ENCODE measurements around the gene GEMIN5.
"Not testable (repeated sequence)": the region's sequence is repeated elsewhere in the genome, so short reads cannot be mapped to it uniquely, and the experiment has no call there.

Gene GEMIN5

DNA sequence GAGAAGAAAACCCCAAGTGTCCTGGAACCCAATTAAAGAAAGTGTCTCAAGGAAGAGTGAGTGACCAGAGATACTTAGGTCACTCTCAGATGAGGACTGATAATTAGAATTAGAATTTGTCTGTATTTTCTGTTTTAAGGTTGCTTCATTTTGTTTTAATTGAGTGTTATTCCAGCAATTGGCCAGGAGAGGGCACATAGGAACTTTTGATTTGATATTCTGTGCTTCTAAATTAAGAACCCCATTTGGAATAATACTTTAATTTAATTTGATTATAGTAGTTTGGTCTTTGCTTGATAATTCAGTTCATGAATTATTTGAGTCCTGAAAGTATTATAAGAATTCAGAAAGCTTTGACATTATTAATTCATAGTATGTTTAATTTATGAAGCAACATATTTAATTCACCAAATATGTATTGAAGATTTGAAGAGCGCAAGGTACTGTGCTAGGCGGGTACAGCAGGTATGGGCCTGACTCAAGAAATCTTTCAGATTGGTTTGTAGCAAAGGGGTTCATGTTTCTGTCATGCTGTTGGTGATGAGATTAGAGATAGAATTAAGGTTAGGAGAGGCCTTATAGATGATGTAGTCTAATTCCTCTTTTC lies 7.8 kb upstream of the GEMIN5 start:
- no peak for DNase-seq (ENCODE audit: extremely low read depth in 1 of 2, low read depth in 1 of 2)

GRCh38 chr5:154944716-154945115 lies 6.7 kb upstream of the GEMIN5 start:
- no peak for DNase-seq (ENCODE audit: extremely low read depth in 1 of 2, low read depth in 1 of 2)

GRCh38 chr5:154943527-154943926 lies 5.5 kb upstream of the GEMIN5 start:
- no peak for DNase-seq (ENCODE audit: extremely low read depth in 1 of 2, low read depth in 1 of 2)

DNA sequence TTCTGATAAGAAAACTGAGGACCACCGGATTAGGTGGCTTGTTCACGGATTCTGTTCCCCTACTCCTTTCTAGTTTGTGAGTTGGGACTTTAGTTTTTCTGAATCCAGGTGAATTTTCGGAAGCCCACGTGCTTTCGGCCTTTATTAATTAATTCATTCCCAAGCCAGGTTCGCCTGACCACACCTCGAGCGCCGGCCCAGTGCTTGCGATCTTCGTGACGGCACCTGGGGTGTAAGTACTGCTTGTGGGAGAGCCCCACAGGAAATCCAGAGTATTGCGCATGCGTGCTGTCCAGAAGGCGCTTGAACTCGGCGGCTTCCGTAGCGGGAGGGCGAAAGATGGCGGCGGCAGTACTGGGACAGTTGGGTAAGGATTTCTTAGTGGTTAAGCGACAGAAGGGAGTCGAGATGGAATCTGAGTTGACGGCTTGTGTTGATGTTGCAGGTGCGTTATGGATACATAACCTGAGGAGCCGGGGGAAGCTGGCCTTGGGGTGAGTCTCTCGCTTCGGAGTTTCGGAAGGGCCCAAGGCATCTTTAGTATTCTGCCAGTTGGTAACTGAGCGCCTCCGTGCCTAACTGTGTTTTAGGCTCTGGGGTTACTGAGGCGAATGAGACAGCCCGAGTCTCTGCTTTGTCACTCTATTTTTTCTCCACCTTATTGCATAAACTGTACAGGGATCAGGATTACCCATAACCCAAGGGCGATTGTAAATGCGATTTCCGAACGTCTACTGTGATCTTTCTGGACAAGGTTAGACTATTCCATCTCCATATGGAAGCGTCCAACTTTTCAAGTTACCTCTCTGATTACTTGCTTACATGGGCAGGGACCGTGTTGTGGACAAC lies 3.0 kb upstream of the GEMIN5 start, which contains the start of gene MRPL22:
Gene MRPL22, plus strand, starts transcription at position 302 of the 849 bp plus-strand sequence. Its CDS starts 38 bp downstream, at position 340.
- peak; percentile 81 to 91 for DNase-seq (ENCODE audit: extremely low read depth in 1 of 2, low read depth in 1 of 2)

DNA sequence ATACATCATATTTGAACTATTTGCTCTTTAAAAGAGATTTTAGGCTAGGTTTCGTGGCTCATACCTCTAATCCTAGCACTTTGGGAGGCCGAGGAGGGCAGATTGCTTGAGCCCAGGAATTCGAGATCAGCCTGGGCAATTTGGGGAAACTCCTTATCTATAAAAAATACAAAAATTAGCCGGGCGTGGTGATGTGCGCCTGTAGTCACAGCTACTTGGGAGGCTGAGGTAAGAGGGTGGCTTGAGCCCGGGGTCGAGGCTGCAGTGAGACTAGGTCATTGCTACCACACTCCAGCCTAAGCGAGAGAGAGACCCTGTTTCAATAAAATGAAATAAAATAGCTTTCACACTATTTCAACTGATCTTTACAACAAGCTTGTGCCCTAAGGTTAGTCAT lies 2.4 kb upstream of the GEMIN5 start:
- DNase-seq (ENCODE audit: extremely low read depth in 1 of 2, low read depth in 1 of 2) = no peak

- DNase-seq (ENCODE audit: extremely low read depth in 1 of 2, low read depth in 1 of 2) = not testable (repeated sequence)
These were observed 1.4 kb upstream of the GEMIN5 start for GRCh38 chr5:154939387-154939786.

GRCh38 chr5:154937186-154937717 lies 759 bp downstream of the GEMIN5 start:
- no peak for DNase-seq (ENCODE audit: extremely low read depth in 1 of 2, low read depth in 1 of 2)

DNA sequence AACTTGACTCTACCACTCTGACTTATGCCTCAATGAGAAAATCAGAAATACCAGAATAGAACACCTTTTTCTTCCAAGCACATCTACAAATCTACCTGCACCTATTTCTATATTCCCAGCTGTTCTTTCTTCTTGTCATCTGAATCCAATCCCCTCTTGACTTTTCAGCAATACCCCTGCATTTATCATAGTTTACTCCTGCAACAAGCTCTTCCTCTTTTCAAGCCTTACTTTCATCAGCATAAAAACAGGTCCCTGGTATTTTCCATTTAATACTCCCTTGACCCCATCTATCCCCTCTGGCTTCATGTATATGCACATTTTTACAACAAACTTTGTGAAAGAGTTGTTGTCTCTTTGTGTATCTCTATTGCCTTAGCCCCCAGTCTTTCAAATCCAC lies 3.1 kb downstream of the GEMIN5 start:
- DNase-seq (ENCODE audit: extremely low read depth in 1 of 2, low read depth in 1 of 2) = no peak

- DNase-seq (ENCODE audit: extremely low read depth in 1 of 2, low read depth in 1 of 2) = no peak
These were observed 4.5 kb downstream of the GEMIN5 start for GRCh38 chr5:154933537-154933936.

DNA sequence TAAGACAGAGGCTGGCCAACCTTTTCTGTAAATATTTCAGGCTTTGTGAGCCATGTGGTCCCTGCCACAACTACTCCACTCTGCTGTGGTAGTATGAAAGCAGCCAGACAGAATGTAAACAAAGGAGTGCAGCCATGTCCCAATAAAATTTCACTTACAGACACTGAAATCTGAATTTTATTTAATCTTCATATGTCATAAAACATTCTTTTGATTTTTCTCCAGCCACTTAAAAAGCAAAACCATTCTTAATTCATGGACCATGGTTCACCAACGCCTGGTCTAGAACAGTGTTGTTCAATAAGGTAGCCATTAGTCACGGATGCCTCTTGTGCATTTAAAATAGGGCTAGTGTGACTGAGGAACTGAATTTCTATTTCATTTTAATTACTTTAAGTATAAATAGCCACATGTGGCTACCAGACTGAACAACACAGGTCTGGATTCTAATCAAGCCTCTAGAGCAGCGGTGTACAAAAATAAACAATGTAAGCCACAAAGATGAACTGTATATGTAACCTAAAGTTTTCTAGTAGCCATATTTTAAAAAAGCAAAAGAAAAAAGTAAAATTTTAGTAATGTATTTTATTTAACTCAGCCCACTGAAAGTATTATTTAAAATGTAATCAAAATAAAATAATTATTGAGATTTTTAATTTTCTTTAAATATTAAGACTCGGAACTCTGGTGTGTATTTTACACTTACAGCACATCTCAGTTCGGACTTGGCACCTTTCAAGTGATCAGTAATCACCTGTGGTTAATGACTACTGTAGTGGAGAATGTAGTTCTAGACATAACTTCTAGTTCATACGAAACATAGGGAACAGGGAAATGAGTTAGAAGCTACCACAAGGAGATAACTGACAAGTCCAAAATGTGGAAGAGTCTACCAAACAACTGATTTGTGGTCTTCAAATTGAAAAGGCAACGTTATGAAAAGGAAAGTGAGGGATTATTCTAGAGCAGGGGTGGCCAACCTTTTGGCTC lies 14.3 kb downstream of the GEMIN5 start:
- DNase-seq (ENCODE audit: extremely low read depth in 1 of 2, low read depth in 1 of 2) = no peak

GRCh38 chr5:154917757-154918156 lies 20.3 kb downstream of the GEMIN5 start:
- no peak for DNase-seq (ENCODE audit: extremely low read depth in 1 of 2, low read depth in 1 of 2)

DNA sequence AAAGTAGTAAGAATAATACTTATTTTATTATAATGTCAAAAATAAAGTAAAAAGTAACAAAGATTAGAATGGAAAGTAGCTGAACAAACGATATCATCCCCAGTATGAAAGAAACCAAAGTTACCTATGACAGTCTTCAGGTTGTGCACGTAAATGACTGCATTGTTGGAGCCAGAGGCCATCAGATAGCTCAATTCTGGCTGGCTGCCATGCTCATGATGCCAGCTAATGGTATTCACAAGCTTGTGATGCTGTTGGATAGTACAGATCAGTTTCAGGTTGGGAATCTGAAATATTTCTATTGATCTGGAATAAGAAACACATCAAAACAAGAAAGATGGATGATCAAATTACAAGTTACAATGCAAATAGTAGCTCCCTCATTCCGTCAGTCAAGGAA lies 21.1 kb downstream of the GEMIN5 start:
- DNase-seq (ENCODE audit: extremely low read depth in 1 of 2, low read depth in 1 of 2) = no peak

- DNase-seq (ENCODE audit: extremely low read depth in 1 of 2, low read depth in 1 of 2) = not testable (repeated sequence)
These were observed 32.4 kb downstream of the GEMIN5 start for GRCh38 chr5:154905601-154906000.

- no peak for DNase-seq (ENCODE audit: extremely low read depth in 1 of 2, low read depth in 1 of 2)
These were observed 36.1 kb downstream of the GEMIN5 start for GRCh38 chr5:154901913-154902312.

- no peak for DNase-seq (ENCODE audit: extremely low read depth in 1 of 2, low read depth in 1 of 2)
These were observed 36.7 kb downstream of the GEMIN5 start for GRCh38 chr5:154901276-154901675.

DNA sequence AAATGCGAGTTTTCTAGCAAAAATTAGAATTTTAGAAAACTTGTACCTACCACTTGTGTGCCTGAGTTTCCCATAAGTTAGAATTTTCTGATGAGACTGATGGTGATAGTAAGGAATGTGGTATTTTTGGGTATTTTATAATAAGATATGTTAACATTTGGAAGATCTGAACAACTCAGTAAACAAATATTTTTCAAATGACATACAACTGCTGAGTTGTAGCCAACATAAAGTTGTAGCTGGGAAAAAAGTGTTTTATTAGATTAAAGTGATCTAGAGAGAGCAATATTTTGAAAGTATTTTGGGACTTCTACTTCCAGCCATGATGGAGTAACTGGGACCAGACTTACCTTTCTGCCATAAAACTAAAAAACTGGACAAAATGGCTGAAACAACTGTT lies 37.9 kb downstream of the GEMIN5 start:
- no peak for DNase-seq (ENCODE audit: extremely low read depth in 1 of 2, low read depth in 1 of 2)

DNA sequence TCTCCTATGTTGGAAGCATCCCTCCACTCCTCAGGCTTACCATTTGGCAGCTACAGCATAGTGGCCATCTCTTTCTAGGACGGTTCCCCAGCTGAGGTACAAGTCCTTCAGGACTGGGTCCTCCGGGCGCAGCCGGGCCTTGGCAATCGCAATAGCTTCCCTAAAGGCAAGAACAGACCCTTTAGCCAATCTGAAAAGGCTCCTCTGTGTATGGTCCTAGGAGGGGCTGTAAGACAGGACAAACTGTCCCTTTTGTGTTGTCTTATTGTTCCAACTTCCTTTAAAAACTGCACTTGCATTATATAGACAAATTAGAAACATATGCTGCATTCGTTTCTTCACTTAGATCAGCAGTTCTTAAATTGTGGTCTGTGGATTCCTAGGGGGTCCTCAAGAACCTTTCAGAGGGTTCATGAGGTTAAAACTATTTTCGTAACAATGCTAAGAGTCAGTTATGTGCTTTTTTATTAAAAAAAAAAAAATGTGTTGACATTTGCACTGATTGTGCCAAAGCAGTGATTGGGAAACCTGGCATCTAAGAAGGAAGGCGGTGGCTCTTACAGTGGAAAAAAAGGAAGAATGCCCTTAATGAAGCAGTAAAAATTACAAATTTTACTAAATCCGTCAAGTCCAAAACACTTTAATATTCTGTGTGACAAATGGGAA lies 38.7 kb downstream of the GEMIN5 start:
- DNase-seq (ENCODE audit: extremely low read depth in 1 of 2, low read depth in 1 of 2) = no peak

- DNase-seq (ENCODE audit: extremely low read depth in 1 of 2, low read depth in 1 of 2) = no peak
These were observed 39.8 kb downstream of the GEMIN5 start for GRCh38 chr5:154898210-154898609.

- DNase-seq (ENCODE audit: extremely low read depth in 1 of 2, low read depth in 1 of 2) = no peak
These were observed 41.3 kb downstream of the GEMIN5 start for GRCh38 chr5:154896562-154897165.
